ENCODE measurements around the gene PCSK5. TPM values are rescaled to one million over a fixed set of nuclear protein-coding genes. Genes with fewer than 3 reads are reported as not detected.

Gene PCSK5
- total RNA-seq = 67.5 and 71.7 TPM in 2 replicates
- 59.1 and 61.0 TPM in 2 replicates for polyA plus RNA-seq

- H3K27ac ChIP-seq = peak within 1 kb of the TSS; percentile 91
- H3K79me2 ChIP-seq = peaks cover 53% of the 10 kb centered on the region
- no peaks in the 10 kb centered on the region for H3K9me2 ChIP-seq (replicated peaks; ENCODE audit: insufficient read depth)
- H2AFZ ChIP-seq = peak within 1 kb of the TSS; percentile 81
- DNase-seq (ENCODE audit: low spot score) = peak; percentile 97
- H3K4me3 ChIP-seq = peak within 1 kb of the TSS; percentile 90
- H4K20me1 ChIP-seq (ENCODE audit: insufficient read depth, poor library complexity, severe bottlenecking) = peaks cover 17% of the 10 kb centered on the region
- TF ChIP-seq EZH2phosphoT487 (IDR thresholded peaks at IDR 0.05; ENCODE audit: low read depth, severe bottlenecking, unreplicated experiment) (no peak), CTCF (IDR thresholded peaks at IDR 0.05; ENCODE audit: poor library complexity) (peak; percentile 44)
- 2% methylated on average over 54 of the region's 83 CpGs for WGBS (ENCODE audit: low lambda C conversion rate, missing lambda C conversion rate)
- H3K4me1 ChIP-seq (ENCODE audit: insufficient read depth) = peaks cover 6% of the 10 kb centered on the region
- no peaks in the 10 kb centered on the region for H3K9me3 ChIP-seq (ENCODE audit: low read depth)
- H3K36me3 ChIP-seq (replicated peaks; ENCODE audit: insufficient read depth, low read depth) = no peaks in the 10 kb centered on the region
- peak within 1 kb of the TSS; percentile 81 for H3K4me2 ChIP-seq
- H3K27me3 ChIP-seq = no peaks in the 10 kb centered on the region
These were observed at the start of gene PCSK5 for GRCh38 chr9:75890472-75891276. TSS of gene PCSK5 (plus strand) at chr9:75890673. CDS start at chr9:75891182, 509 bp downstream.

GRCh38 chr9:75844321-75844720 is 46.2 kb upstream of the PCSK5 start:
- H3K4me1 ChIP-seq (ENCODE audit: insufficient read depth) = no peaks in the 10 kb centered on the region
- H3K9me3 ChIP-seq (ENCODE audit: low read depth) = no peaks in the 10 kb centered on the region
- no peaks in the 10 kb centered on the region for H3K36me3 ChIP-seq (replicated peaks; ENCODE audit: insufficient read depth, low read depth)
- H3K79me2 ChIP-seq = no peaks in the 10 kb centered on the region
- no peak overlapping the region for H2AFZ ChIP-seq
- no peaks in the 10 kb centered on the region for H3K27me3 ChIP-seq
- H3K9me2 ChIP-seq (replicated peaks; ENCODE audit: insufficient read depth) = no peaks in the 10 kb centered on the region
- H3K27ac ChIP-seq = peak overlapping the region; percentile 24
- H3K4me2 ChIP-seq = no peak overlapping the region
- no peaks in the 10 kb centered on the region for H4K20me1 ChIP-seq (ENCODE audit: insufficient read depth, poor library complexity, severe bottlenecking)
- TF ChIP-seq CTCF (IDR thresholded peaks at IDR 0.05; ENCODE audit: poor library complexity) = no peak
- TF ChIP-seq EZH2phosphoT487 (IDR thresholded peaks at IDR 0.05; ENCODE audit: low read depth, severe bottlenecking, unreplicated experiment) = no peak
- TF ChIP-seq EZH2 (IDR thresholded peaks at IDR 0.05; ENCODE audit: borderline replicate concordance) = no peak
- WGBS (ENCODE audit: low lambda C conversion rate, missing lambda C conversion rate) = 40% methylated on average over 2 of the region's 2 CpGs
- no peak overlapping the region for H3K4me3 ChIP-seq
- DNase-seq (ENCODE audit: low spot score) = no peak

GRCh38 chr9:75845806-75846205 is 44.7 kb upstream of the PCSK5 start:
- Histone ChIP-seq H3K36me3 (replicated peaks; ENCODE audit: insufficient read depth, low read depth) (no peaks in the 10 kb centered on the region), H2AFZ (no peak overlapping the region), H3K27ac (no peak overlapping the region), H3K4me1 (ENCODE audit: insufficient read depth) (no peaks in the 10 kb centered on the region), H3K9me3 (ENCODE audit: low read depth) (no peaks in the 10 kb centered on the region), H3K4me3 (no peak overlapping the region), H3K79me2 (no peaks in the 10 kb centered on the region), H3K9me2 (replicated peaks; ENCODE audit: insufficient read depth) (no peaks in the 10 kb centered on the region), H3K4me2 (no peak overlapping the region), H3K27me3 (no peaks in the 10 kb centered on the region), H4K20me1 (ENCODE audit: insufficient read depth, poor library complexity, severe bottlenecking) (no peaks in the 10 kb centered on the region)
- DNase-seq (ENCODE audit: low spot score) = no peak
- no peak for TF ChIP-seq EZH2phosphoT487 (IDR thresholded peaks at IDR 0.05; ENCODE audit: low read depth, severe bottlenecking, unreplicated experiment)
- TF ChIP-seq EZH2 (IDR thresholded peaks at IDR 0.05; ENCODE audit: borderline replicate concordance) = no peak
- 97% methylated on average over 2 of the region's 2 CpGs for WGBS (ENCODE audit: low lambda C conversion rate, missing lambda C conversion rate)

- no peak for DNase-seq (ENCODE audit: low spot score)
- H3K4me2 ChIP-seq = no peak overlapping the region
- WGBS (ENCODE audit: low lambda C conversion rate, missing lambda C conversion rate) = 86% methylated on average over 1 of the region's 1 CpG
- H3K4me3 ChIP-seq = no peak overlapping the region
- H4K20me1 ChIP-seq (ENCODE audit: insufficient read depth, poor library complexity, severe bottlenecking) = no peaks in the 10 kb centered on the region
- H3K79me2 ChIP-seq = no peaks in the 10 kb centered on the region
- no peak overlapping the region for H3K27ac ChIP-seq
- H3K9me3 ChIP-seq (ENCODE audit: low read depth) = no peaks in the 10 kb centered on the region
- no peaks in the 10 kb centered on the region for H3K9me2 ChIP-seq (replicated peaks; ENCODE audit: insufficient read depth)
- H3K4me1 ChIP-seq (ENCODE audit: insufficient read depth) = peaks cover 3% of the 10 kb centered on the region
- H3K36me3 ChIP-seq (replicated peaks; ENCODE audit: insufficient read depth, low read depth) = no peaks in the 10 kb centered on the region
- no peak overlapping the region for H2AFZ ChIP-seq
- H3K27me3 ChIP-seq = no peaks in the 10 kb centered on the region
- no peak for TF ChIP-seq EZH2 (IDR thresholded peaks at IDR 0.05; ENCODE audit: borderline replicate concordance)
These were observed 43.4 kb upstream of the PCSK5 start for GRCh38 chr9:75847085-75847484.
